ENCODE measurements around the gene CPT1A.

The CPT1A gene

DNA sequence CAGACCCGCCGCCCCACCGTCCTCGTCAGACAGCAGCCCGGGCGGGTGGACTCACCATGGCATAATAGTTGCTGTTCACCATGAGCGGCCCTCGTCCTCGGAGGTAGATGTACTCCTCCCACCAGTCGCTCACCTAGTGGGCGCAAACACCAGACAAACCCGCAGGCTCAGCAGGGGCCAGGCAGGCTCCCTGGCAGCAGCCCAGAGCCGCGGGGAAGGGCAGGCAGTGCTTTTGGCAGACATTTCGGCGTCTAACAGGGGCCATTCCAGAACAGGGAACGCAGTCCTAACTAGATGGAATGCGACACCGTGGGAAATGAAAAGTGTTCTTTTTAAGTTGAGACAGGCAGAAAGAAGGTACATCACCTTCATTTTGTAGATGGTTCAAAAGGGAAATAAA, 44.9 kb downstream of the CPT1A start:
- DNase-seq = peak in 2 of 14 donors; percentile 3 to 18

DNA sequence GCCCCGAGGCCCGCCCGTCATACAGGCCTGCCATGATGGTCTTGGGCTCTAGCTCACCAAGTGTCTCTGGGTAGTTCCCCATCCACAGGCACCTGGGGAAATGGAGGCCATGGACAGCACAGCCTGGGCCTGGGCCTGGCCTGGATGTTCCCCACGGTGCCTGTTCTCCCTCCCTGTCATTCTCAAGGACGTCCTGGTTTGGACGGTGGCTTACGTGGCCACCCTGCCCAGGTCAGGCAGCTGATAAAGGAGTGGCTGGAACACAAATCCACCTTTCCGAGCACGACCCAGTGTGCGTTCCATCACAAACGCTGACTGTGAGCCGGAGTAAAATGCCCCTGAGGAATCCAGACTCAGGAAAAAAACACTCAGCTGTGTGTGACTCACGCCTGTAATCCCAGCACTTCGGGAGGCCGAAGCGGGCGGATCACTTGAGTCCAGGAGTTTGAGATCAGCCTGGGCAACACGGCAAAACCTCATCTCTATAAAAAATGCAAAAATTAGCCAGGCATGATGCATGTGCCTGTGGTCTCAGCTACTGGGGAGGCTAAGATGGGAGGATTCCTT, 49.2 kb downstream of the CPT1A start:
- no peak for DNase-seq

DNA sequence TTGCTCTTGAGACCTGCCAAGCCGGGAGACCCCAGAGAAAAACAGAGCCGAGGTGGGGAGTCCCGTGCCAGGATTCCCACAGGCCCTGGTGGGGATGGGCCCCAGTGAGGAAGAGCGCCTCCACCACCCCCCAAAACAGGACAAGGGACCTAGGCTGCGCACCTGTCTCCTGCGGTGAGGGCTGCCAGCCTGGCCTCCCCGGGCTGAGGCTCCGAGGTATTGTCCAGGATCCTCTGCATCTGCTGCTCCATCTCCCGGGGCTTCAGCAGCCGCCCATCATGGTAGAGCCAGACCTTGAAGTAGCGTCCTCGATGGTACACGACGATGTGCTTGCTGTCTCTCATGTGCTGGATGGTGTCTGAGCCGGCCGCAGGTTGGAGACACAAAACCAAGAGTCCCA, 57.1 kb downstream of the CPT1A start:
- no peak for DNase-seq

DNA sequence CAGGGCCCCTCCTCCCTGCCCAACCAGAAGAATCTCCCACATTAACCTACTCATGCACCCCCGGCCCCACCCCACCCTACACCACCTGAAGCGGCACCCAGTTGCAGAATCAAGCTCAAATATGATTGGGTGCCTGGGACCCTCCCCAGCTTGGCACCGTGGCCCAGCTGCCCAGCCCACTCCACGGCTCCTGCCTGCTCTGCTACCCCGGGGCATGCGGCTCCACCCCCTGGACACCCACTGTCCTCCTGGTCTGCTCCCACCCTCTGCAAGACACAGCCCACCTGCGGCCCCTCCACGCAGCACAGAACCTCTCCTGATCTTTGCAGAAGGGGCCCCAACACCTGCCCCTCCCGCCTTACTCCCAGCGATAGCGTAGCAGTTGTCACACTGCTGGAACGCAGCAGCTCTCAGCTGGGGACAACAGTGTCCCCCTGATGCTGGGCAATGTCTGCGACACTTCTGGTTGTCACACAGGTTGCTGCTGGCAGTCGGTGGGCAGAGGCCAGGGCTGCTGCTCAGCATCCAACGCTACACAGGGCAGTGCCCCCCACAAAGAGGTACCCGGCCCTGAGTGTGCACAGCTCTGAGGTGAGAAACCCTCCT, 58.4 kb downstream of the CPT1A start:
- DNase-seq = no peak

DNA sequence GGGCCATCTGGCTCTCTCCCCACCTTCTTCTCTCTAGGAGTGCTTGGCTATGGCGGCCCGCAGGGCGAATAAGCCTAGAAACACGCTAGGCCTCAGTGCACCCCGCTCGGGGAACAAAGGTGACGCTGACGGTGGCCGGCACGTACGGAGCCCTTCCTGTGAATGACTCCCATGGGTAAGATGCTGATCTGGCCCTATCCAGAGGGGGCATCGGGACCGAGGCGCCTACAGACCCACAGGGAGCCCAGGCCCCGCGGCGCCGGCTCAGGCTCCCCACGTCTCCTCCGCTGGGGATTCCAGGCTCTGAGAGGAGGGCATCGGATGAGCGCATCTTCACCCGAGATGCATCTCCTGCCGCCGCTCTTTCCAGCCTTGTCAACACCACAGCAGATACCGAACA, 59.0 kb downstream of the CPT1A start:
- no peak for DNase-seq

DNA sequence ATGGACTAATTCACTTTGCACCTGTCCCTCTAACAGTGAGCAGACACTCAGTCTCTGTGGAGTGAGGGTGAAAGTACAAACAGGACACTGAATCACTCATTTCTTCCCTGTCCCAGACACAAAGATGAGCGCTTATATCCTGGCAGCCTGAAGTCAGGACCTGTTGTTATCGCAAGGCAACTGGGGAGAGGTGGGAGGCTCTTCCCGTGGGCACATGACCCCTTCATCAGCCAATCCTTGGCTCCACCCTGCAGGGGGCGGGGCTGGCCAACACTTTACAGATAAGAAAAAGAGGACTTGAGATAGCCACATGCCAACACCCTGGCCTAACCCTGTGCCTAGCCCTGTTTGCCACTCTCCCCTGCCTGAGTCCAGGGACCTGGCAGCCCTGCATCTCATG, 60.9 kb downstream of the CPT1A start:
- no peak for DNase-seq

DNA sequence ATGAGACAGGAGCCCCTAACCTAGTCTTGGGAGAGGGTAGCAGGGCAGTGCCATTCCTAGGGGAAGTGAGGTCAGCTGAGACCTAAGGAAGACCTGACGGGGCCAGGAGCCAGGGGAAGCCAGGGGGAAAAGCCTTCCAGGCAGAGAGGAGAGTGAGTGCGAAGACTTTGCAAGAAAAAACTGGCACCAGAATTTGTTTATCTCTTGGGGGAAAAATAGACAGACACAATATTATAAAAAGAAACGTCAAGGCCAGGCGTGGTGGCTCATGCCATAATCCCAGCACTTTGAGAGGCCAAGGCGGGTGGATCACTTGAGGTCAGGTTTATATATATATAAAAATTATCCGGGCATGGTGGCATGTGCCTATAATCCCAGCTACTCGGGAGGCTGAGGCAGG, 63.5 kb downstream of the CPT1A start:
- DNase-seq = no peak

DNA sequence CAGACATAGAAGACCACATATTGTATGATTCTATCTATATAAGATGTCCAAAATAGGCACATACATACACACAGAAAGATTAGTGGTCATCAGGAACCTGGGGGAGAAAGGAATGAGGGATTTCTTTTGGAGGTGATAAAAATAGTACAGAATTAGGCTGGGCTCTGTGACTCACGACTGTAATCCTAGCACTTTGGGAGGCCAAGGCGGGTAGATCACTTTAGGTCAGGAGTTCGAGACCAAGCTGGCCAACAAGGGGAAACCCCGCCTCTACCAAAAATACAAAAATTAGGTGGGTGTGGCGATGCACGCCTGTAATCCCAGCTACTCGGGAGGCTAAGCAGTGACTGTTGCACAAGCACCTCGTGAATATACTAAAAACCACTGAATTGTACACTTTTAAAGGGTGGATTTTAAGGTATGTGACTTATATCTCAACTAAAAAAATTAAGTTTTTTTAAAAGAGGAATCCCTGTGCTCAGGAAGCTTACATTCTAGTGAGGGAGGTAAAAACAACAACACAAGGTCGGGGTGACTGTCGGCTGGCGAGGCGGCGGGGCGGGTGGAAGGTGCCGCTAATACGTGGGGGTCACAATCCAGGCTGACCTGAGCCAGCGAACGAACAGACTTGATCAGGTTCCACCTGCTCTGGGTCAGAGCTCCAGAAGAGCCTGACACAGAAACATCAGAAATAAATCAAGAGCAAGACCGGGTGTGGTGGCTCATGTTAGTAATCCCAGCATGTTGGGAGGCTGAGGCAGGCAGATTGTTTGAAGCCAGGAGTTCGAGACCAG, 65.1 kb downstream of the CPT1A start:
- DNase-seq = no peak

DNA sequence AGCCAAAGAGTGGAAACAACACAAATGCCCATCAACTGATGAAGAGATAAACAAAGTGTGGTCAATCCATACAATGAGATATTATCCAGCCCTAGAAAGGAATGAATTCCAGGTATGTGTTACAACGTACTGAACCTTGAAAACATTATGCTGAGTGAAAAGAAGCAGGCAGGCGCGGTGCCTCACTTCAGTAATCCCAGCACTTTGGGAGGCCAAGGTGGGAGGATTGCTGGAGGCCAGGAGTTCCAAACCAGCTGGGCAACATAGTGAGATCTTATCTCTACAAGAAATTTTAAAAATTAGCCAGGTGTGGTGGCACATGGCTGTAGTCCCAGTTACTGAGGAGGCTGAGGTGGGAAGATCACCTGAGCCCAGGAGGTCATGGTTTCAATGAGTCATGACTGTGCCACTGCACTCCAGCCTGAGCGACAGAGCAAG, 65.7 kb downstream of the CPT1A start:
- no peak for DNase-seq

DNA sequence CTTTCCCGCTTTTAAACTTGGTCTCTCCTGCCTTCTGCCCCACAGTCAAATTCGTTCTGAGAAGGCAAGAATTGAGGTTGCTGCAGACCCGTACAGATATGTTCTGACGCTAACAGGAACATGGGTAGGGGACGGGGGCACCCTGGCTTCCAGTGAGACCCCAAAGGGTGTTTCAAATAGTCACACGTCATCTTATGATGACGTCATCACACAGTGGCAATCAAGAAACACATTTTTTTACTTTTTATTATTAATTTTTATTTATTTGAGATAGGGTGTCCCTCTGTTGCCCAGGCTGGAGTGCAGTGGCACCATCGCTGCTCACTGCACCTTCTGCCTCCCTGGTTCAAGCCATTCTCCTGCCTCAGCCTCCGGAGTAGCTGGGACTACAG, 67.5 kb downstream of the CPT1A start:
- DNase-seq = no peak

DNA sequence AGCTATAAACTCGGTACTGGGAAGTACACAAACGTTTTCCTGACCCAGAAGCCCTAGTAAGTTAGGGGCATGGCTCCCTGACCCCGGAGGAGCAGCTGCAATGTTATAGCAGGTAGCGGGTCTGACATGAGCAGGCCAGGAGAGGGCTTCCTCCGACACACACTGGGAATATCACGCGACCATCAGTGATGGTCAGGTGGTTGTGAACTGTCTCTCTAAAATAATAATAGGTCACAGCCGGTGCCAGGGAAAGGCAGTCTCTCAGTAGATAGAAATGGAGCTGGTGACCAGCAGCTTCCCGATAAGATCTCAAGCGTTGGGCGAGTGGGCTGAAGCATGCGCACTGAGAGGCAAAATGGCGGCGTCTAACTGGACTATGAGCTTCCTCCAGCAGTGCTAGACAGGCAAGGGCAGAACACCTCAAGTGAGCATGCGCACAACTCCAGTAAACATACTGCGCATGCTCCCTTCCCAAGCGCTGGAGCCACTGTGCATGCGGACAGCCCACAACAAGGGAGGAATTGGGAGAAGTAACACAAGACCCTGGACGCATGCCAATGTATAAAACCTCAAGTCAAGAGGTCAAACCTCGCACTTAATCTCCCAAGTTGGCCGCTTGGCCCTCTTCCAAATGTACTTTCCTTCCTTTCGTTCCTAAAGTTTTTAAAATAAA, 68.1 kb downstream of the CPT1A start:
- DNase-seq = no peak

DNA sequence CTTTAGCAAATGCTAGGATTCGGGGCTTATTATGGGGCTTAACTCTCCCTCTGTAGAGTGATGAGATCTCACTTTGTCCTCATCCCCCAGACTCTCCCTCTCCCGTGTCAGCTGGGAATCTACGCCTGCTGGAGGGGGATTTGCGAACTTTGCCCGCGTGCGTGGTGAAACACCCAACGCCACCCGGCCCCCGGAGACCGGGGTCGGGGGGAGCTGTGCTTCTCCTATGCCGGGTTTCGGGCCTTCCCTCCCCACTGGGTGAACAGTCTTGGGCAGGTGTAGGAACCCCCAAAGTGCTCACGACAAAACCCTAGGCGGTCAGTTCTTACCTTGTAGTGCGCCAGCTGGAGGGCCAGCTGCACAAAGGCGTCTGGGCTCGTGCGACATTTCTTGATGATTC, 68.8 kb downstream of the CPT1A start:
- no peak for DNase-seq

DNA sequence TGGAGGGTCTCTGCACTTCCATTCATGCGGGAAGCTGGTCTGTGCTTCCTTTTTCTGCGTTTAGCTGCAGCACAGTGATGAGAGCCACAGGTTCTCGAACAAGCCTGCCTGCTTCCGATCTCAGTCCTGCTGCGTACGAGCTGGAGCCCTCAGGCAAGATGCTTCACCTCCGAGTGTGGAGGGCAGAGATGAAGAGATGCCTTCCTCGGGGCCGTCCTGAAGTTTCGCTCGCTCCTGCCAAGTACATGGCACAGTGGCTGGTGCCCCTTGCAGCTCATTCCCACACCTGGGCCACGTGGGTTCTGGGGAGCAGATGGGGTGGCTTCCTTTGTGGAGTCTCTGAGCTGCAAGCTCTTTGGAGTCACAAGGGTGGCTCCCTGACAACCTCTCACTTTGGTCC, 70.9 kb downstream of the CPT1A start:
- no peak for DNase-seq

DNA sequence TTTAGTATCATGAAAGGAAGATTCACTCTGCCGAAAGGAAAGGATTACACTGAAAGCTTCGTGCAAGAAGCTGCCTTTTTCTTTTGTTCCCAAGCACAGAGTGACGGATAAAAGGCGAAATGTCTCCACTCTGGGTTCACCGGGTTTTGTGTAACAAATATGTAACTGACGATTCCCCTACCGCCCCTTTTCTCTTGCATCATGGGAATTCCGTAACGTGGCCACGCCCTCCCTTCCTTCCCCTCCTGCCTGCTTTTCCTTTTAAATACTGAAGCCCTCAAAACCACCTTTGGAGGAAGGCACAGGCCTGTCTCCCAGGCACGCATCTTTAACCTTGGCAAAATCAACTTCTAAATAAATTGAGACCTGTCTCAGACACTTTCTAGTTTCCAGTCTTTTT, 74.0 kb downstream of the CPT1A start:
- no peak for DNase-seq

DNA sequence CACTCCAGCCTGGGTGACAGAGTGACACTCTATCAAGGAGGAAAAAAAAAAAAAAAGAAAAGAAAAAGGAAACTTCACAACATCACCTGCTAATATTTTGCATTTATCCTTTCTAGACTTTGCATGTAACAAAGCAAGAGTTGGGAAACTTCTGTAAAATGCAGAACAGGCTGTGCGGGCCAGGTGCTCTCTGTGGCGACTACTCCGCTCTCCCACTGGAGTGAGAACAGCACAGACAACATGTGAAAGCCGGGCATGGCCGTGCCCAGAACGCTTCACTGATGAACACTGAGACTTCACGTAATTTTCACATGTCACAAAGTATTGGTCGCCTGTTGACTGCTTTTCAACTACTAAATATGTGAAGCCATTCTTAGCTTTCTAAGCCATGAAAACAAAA, 74.9 kb downstream of the CPT1A start:
- DNase-seq = no peak

DNA sequence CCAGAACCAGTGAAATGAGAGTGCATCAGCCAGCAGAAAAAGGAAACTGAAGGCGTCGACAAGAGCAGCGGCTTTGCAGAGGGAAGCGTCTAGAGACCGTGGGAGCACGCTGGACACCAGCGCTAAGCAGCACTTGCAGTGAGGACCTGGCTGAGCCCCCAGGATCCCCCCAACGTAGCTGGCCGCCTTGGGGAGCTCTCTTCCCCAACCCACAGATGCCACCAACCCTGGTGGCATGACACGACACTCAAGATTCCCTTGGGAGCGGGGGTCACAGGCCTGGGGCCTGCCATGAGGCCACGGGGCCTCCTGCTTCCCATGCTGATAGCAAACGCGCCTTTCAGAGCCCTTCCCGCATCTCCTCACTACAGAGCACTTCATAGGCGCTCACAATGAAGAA, 77.0 kb downstream of the CPT1A start:
- no peak for DNase-seq

DNA sequence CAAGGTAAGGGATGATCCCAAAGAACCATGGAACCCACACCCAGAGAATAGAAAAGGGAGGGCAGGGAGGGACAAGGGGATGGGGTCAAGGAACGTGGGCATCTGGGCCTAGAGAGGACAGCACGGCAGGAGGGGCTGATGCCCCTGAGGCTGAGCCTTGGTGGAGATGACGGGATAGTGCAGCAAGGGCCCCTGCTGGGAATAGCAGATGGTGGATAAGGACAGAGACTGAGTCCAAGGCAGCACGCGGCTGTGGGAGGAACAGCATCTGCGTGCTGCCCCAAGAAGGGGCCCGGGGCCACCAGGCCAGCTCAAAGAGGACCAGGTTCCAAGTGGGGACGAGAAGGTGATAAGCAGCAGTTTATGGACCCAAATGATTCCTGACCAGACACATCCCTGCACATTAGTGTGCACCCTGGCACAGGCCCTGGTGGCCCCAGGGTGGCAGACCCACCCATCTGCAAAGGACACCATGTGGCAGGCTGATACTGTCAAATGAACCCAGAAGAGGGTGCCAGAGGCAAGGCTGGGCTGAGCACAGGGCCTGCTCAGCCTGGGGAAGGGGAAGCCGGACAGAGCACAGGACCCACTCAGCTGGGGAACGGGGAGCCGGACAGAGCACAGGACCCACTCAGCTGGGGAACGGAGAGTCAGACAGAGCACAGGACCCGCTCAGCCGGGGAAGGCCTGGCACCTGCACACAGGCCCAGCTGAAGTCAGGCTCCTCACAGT, 77.6 kb downstream of the CPT1A start:
- no peak for DNase-seq

DNA sequence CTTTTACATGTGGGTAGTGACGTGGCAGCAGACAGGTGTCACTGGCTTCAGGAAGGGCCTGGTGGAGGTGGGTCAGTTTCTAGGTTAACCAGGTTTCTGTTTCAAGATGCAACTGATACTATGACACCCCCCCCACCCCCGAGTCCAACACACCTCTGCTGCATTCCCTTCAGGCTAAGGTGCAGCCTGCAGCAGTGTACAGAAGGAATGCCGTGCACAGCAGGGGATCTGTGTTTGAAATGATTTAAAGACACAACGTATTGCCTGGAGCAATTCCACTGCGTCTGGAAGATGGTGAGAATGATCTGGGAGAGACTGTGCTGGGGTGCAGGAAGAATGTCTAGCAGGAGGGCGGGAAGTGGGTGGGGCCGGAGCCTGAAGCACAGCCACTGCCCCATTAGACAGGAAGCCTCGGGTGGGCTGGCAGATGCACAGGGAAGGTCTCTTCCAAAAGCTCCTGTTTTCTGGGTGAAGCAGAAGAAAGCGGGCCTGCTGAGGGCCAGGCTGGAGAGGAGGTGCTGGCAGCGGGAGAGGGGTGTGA, 78.5 kb downstream of the CPT1A start:
- no peak for DNase-seq

DNA sequence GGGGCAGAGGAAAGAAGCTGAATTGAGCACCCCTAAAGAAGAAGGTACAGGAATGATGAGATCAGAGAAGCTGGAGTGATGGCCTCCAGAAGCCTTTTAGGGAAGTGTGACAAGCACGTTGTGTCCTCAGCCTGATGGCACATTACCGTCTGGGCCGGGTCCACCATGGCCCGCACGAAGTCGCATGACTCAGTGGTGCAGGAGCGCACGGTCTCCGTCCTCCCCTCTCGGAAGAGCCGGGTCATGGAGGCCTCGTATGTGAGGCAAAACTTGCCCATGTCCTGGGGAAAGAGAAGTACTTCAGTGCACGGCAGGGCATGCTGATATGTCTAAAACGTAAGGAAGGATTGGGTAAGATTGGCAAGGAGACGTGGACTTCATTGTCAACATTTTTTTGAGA, 79.2 kb downstream of the CPT1A start:
- no peak for DNase-seq

DNA sequence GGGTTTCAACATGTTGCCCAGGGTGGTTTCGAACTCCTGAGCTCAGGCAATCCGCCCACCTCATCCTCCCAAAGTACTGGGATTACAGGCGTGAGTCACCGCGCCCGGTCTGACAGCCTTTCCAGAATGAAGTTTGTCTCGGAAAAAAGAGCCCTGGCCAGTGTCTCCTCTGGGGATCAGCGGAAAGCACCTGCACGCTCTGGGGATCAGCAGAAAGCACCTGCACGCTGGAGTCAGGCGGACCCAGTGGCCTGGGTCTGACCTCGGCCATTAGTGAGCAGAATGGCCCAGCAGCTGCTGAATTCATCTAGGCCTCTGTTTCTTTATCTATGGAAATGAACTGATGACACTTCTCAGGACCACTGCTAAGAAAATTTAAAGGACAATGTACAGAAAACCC, 79.9 kb downstream of the CPT1A start:
- no peak for DNase-seq

DNA sequence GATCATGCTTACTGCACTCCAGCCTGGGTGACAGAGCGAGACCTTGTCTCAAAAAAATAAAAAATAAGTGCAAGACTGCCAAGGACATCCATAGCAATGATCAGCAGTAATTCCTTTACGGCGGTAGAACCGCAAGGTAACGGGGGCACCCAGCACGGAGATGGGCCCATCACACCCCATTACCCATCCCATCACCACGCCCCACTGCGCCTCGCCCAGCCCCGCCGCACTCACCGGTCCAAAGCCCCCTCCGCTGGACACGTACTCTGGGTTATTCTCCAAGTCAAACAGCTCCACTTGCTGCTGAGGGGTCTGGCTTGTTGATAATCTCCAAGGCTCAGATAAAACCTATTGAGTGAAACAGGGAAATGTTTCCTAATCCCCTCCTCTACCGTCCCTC, 81.7 kb downstream of the CPT1A start:
- no peak for DNase-seq

DNA sequence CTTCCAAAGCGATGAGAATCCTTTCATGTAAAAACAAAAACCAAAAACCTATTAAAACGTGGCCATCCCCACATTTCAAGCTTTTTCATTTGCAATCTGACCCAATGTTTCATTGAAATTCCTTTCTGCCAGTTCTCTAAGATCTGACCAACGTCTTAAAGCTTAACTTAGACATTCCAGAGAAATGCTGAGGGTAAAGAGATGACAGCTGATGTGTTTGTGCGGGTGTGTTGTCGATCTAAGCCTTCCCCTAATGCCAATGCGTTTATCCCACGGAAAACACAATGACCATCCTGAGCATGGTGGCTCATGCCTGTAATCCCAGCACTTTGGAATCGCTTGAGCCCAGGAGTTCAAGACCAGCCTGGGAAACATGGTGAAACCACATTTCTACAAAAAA, 84.0 kb downstream of the CPT1A start:
- no peak for DNase-seq

Measured in C1 segment of cervical spinal cord (tissue), 14 donors.